Hepatocyte (in vitro differentiated cells): ENCODE measurements around the gene MRPS24.

ENCODE experiments used
- EZH2 ChIP-seq: fragments of 200-600 bp; sonication (generic); IDR thresholded peaks from 2 replicates; pipeline ENCODE4 v1.6.1; 2016; ENCODE audit warnings: antibody characterized with exemption, mild to moderate bottlenecking, borderline replicate concordance
- EZH2phosphoT487 ChIP-seq: fragments of 200-600 bp; sonication (generic); IDR thresholded peaks from one replicate; pipeline ENCODE4 v1.6.1; 2018; ENCODE audit warnings: antibody characterized with exemption, mild to moderate bottlenecking, low read depth, moderate library complexity; ENCODE audit not compliant: unreplicated experiment, severe bottlenecking
- TF ChIP-seq, protein P1 (sequence below): fragments of 200-600 bp; sonication (generic); IDR thresholded peaks from 2 replicates; pipeline ENCODE4 v1.5.1; 2016; ENCODE audit warnings: antibody characterized with exemption, mild to moderate bottlenecking; ENCODE audit not compliant: poor library complexity

DNA sequence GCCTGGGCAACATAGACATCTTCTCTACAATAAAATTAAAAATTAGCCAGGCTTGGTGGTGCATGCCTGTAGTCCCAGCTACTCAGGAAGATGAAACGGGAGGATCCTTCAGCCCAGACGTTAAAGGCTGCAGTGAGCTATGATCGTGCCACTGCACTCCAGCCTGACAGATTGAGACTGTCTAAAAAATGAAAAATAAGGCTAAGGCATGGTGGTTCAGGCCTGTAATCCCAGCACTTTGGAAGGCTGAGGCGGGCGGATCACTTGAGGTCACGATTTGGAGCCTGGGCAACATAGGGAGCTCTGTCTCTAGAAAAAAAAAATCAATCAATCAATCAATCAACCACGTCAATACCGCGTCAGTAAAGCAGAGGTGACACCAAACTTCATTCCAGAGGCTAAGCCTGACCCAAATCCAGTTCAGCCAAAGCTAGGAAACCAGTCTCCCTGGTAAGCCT lies 31.1 kb downstream of the MRPS24 start:
- TF ChIP-seq, protein P1, sequence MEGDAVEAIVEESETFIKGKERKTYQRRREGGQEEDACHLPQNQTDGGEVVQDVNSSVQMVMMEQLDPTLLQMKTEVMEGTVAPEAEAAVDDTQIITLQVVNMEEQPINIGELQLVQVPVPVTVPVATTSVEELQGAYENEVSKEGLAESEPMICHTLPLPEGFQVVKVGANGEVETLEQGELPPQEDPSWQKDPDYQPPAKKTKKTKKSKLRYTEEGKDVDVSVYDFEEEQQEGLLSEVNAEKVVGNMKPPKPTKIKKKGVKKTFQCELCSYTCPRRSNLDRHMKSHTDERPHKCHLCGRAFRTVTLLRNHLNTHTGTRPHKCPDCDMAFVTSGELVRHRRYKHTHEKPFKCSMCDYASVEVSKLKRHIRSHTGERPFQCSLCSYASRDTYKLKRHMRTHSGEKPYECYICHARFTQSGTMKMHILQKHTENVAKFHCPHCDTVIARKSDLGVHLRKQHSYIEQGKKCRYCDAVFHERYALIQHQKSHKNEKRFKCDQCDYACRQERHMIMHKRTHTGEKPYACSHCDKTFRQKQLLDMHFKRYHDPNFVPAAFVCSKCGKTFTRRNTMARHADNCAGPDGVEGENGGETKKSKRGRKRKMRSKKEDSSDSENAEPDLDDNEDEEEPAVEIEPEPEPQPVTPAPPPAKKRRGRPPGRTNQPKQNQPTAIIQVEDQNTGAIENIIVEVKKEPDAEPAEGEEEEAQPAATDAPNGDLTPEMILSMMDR: no peak
- TF ChIP-seq EZH2 (no peak), EZH2phosphoT487 (no peak)
